HEK293T (cell line): Measurements from ENCODE around the gene ZNF512B.

Experiments used
- CTCF ChIA-PET: fragments of 350-600 bp; formaldehyde crosslinking; extraction: SDS; loops from one replicate; lab custom pipeline; 2021; ENCODE audit warnings: antibody characterized with exemption, inconsistent platforms; lab: Yijun Ruan, JAX
- POLR2A ChIA-PET: fragments of 350-600 bp; formaldehyde crosslinking; extraction: SDS; loops from one replicate; lab custom pipeline; 2020; ENCODE audit warnings: antibody characterized with exemption, inconsistent platforms; lab: Yijun Ruan, JAX
- DNase-seq: peaks from one replicate; pipeline ENCODE4 v3.0.0; 2012; ENCODE audit warnings: mixed read lengths; ENCODE audit errors: extremely low spot score
- ARNT ChIP-seq: fragments of 450-650 bp; IDR thresholded peaks from 2 replicates; pipeline ENCODE4 v1.6.1; 2017; ENCODE audit warnings: mild to moderate bottlenecking
- BHLHE40 ChIP-seq: fragments of 450-650 bp; IDR thresholded peaks from 2 replicates; pipeline ENCODE4 v1.6.1; 2016; ENCODE audit warnings: mild to moderate bottlenecking, moderate library complexity, borderline replicate concordance
- CTBP1 ChIP-seq: fragments of 450-650 bp; IDR thresholded peaks from 2 replicates; pipeline ENCODE4 v1.6.1; 2016; ENCODE audit warnings: borderline replicate concordance
- ELF4 ChIP-seq: fragments of 450-650 bp; IDR thresholded peaks from 2 replicates; pipeline ENCODE4 v1.6.1; 2017; ENCODE audit warnings: antibody characterized with exemption
- FOXA1 ChIP-seq: fragments of 450-650 bp; IDR thresholded peaks from 2 replicates; pipeline ENCODE4 v1.6.1; 2016; ENCODE audit warnings: mild to moderate bottlenecking
- FOXK2 ChIP-seq: fragments of 450-650 bp; IDR thresholded peaks from 2 replicates; pipeline ENCODE4 v1.6.1; 2016; ENCODE audit warnings: mild to moderate bottlenecking
- FOXM1 ChIP-seq: fragments of 450-650 bp; IDR thresholded peaks from 2 replicates; pipeline ENCODE4 v1.6.1; 2017; ENCODE audit warnings: mild to moderate bottlenecking, borderline replicate concordance
- HDGF ChIP-seq: fragments of 450-650 bp; IDR thresholded peaks from 2 replicates; pipeline ENCODE4 v1.6.1; 2017; ENCODE audit warnings: antibody characterized with exemption, borderline replicate concordance
- L3MBTL2 ChIP-seq: fragments of 450-650 bp; conservative IDR thresholded peaks from 2 replicates; pipeline ENCODE4 v1.6.1; 2016; ENCODE audit warnings: mild to moderate bottlenecking
- LEF1 ChIP-seq: fragments of 450-650 bp; IDR thresholded peaks from 2 replicates; pipeline ENCODE4 v1.6.1; 2017; ENCODE audit warnings: mild to moderate bottlenecking, borderline replicate concordance
- NFRKB ChIP-seq: fragments of 450-650 bp; IDR thresholded peaks from 2 replicates; pipeline ENCODE4 v1.6.1; 2016; ENCODE audit warnings: mild to moderate bottlenecking, moderate library complexity
- PKNOX1 ChIP-seq: fragments of 450-650 bp; IDR thresholded peaks from 2 replicates; pipeline ENCODE4 v1.6.1; 2016
- SP1 ChIP-seq: fragments of 450-650 bp; IDR thresholded peaks from 2 replicates; pipeline ENCODE4 v1.6.1; 2017
- SUZ12 ChIP-seq: fragments of 450-650 bp; IDR thresholded peaks from 2 replicates; pipeline ENCODE4 v1.6.1; 2016; ENCODE audit warnings: mild to moderate bottlenecking
- TARDBP ChIP-seq: fragments of 450-650 bp; IDR thresholded peaks from 2 replicates; pipeline ENCODE4 v1.6.1; 2016
- ZNF384 ChIP-seq: fragments of 450-650 bp; IDR thresholded peaks from 2 replicates; pipeline ENCODE4 v1.6.1; 2016

Gene ZNF512B

GRCh38 chr20:63982937-63983336 is 13.2 kb upstream of the ZNF512B start:
- ChIA-PET POLR2A (no interaction called here), CTCF (interaction anchor here (1.0 kb wide), 1 partner anchor 19 kb away, joined by 3 read pairs; no protein-coding TSS in a partner anchor)
- DNase-seq = no peak
- TF ChIP-seq ARNT (no peak), TARDBP (no peak), FOXM1 (no peak), BHLHE40 (no peak), FOXA1 (no peak), NFRKB (no peak), PKNOX1 (no peak), ELF4 (no peak), HDGF (no peak), ZNF384 (no peak), FOXK2 (no peak), SP1 (no peak), CTBP1 (no peak), L3MBTL2 (no peak)

GRCh38 chr20:63980806-63981728 is 11.3 kb upstream of the ZNF512B start, which contains the start of gene PRPF6:
Gene PRPF6, plus strand, starts transcription at chr20:63981132. Its CDS starts 114 bp downstream, at chr20:63981246.
- ChIA-PET CTCF (interaction anchor here (0.6 to 2.1 kb wide), 10 partner anchors 11 to 436 kb away, joined by 3 to 7 read pairs (median 4); partner anchors contain the start of gene TCEA2), POLR2A (interaction anchor here (0.5 to 2.3 kb wide), 15 partner anchors 10 to 444 kb away, joined by 3 to 13 read pairs (median 3); partner anchors contain the start of genes LKAAEAR1, PTK6, RTEL1 and TCEA2)
- DNase-seq = peak; percentile 98
- TF ChIP-seq L3MBTL2 (peak; percentile 63), HDGF (no peak), FOXA1 (no peak), PKNOX1 (peak; percentile 26; the same call in 1 of the 2 replicates), ELF4 (peak; percentile 83)

DNA sequence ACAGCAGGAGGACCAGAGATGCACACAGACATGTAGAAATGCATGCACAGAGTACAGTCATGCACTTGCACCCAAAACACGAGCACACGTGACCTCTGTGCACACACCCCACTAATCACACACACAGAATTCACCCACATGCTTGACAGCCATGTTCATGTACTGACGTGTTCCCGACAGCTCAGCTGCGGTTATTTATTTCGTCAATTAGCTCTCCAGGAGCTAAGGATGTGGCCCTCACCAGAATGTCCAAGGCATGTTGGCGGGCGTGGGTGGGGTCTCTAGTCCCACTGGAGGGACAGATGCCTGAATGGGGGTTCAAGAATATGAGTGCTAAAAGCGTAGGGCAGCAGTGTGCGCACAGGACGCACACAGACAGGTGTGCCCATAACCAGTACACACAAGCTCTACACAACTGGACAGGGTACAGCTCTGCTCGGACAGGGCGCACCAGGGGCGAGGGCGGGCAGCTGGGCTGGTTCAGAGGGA is 10.6 kb upstream of the ZNF512B start:
- CTCF ChIA-PET = interaction anchor here (0.6 to 2.1 kb wide), 11 partner anchors 12 to 435 kb away, joined by 3 to 7 read pairs (median 4); partner anchors contain the start of gene TCEA2
- TF ChIP-seq SP1 = no peak
- no peak for TF ChIP-seq NFRKB
- no peak for TF ChIP-seq SUZ12
- TF ChIP-seq CTBP1 = no peak
- TF ChIP-seq L3MBTL2 = no peak
- TF ChIP-seq ARNT = no peak
- TF ChIP-seq PKNOX1 = no peak
- TF ChIP-seq FOXA1 = no peak
- TF ChIP-seq FOXM1 = no peak
- no peak; the same call in 1 of the 2 replicates for TF ChIP-seq HDGF
- TF ChIP-seq BHLHE40 = no peak
- no peak for TF ChIP-seq FOXK2
- TF ChIP-seq LEF1 = no peak
- no peak for TF ChIP-seq ZNF384
- no peak for TF ChIP-seq TARDBP
- TF ChIP-seq ELF4 = no peak
- no peak for DNase-seq

GRCh38 chr20:63979557-63980316 is 10.0 kb upstream of the ZNF512B start, which contains the start of gene SAMD10:
Gene SAMD10, minus strand, starts transcription at chr20:63979642. Its CDS starts 175 bp downstream, at chr20:63979467.
- ChIA-PET POLR2A (interaction anchor here (1.0 to 2.3 kb wide), 7 partner anchors 11 to 459 kb away, joined by 3 to 13 read pairs (median 5); partner anchors contain the start of genes LKAAEAR1, PPDPF, TCEA2 and TPD52L2), CTCF (interaction anchor here (0.6 to 2.1 kb wide), 7 partner anchors 12 to 459 kb away, joined by 3 to 7 read pairs (median 4); partner anchors contain the start of gene TCEA2)
- TF ChIP-seq SP1 = no peak
- TF ChIP-seq BHLHE40 = no peak
- TF ChIP-seq LEF1 = no peak
- no peak for TF ChIP-seq ARNT
- no peak for TF ChIP-seq ELF4
- no peak for TF ChIP-seq CTBP1
- TF ChIP-seq L3MBTL2 = no peak
- TF ChIP-seq NFRKB = no peak
- TF ChIP-seq SUZ12 = no peak
- no peak for TF ChIP-seq PKNOX1
- no peak for TF ChIP-seq FOXM1
- no peak for TF ChIP-seq TARDBP
- no peak for TF ChIP-seq FOXA1
- TF ChIP-seq ZNF384 = no peak
- TF ChIP-seq HDGF = no peak
- no peak for TF ChIP-seq FOXK2
- DNase-seq = peak; percentile 47

More for the DNA sequence above, 10.6 kb upstream of the ZNF512B start:
- POLR2A ChIA-PET = interaction anchor here (0.5 to 2.3 kb wide), 15 partner anchors 10 to 443 kb away, joined by 3 to 13 read pairs (median 3); partner anchors contain the start of genes LKAAEAR1, PTK6, RTEL1 and TCEA2
